Measurements from ENCODE around the gene PURB.
"Not testable (repeated sequence)": the region's sequence is repeated elsewhere in the genome, so short reads cannot be mapped to it uniquely, and the experiment has no call there.

PURB gene

GRCh38 chr7:44885394-44886317 lies at the start of gene PURB:
TSS of gene PURB (minus strand) at chr7:44885530. CDS start at chr7:44885348, 182 bp downstream.
- DNase-seq (ENCODE audit: low read depth in 2 of 2, low spot score in 1 of 2) = peak; percentile 92 to 93

- DNase-seq (ENCODE audit: low read depth in 2 of 2, low spot score in 1 of 2) = no peak
Measured at GRCh38 chr7:44935016-44935415, 49.7 kb upstream of the PURB start.

- DNase-seq (ENCODE audit: low read depth in 2 of 2, low spot score in 1 of 2) = not testable (repeated sequence)
Measured at GRCh38 chr7:44934510-44934909, 49.2 kb upstream of the PURB start.

GRCh38 chr7:44930921-44931320 lies 45.6 kb upstream of the PURB start:
- no peak for DNase-seq (ENCODE audit: low read depth in 2 of 2, low spot score in 1 of 2)

GRCh38 chr7:44922351-44922694 lies 37.0 kb upstream of the PURB start:
- DNase-seq (ENCODE audit: low read depth in 2 of 2, low spot score in 1 of 2) = no peak

GRCh38 chr7:44921607-44922350 lies 36.4 kb upstream of the PURB start:
- peak; percentile 86 to 99 for DNase-seq (ENCODE audit: low read depth in 2 of 2, low spot score in 1 of 2)

GRCh38 chr7:44920119-44920518 lies 34.8 kb upstream of the PURB start:
- DNase-seq (ENCODE audit: low read depth in 2 of 2, low spot score in 1 of 2) = no peak

GRCh38 chr7:44918029-44918428 lies 32.7 kb upstream of the PURB start:
- DNase-seq (ENCODE audit: low read depth in 2 of 2, low spot score in 1 of 2) = no peak

- DNase-seq (ENCODE audit: low read depth in 2 of 2, low spot score in 1 of 2) = no peak
Measured at GRCh38 chr7:44917465-44917864, 32.1 kb upstream of the PURB start.

GRCh38 chr7:44914992-44915607 lies 29.8 kb upstream of the PURB start:
- DNase-seq (ENCODE audit: low read depth in 2 of 2, low spot score in 1 of 2) = peak; percentile 22 to 48

GRCh38 chr7:44912775-44913347 lies 27.5 kb upstream of the PURB start:
- DNase-seq (ENCODE audit: low read depth in 2 of 2, low spot score in 1 of 2) = no peak

- DNase-seq (ENCODE audit: low read depth in 2 of 2, low spot score in 1 of 2) = no peak
Measured at GRCh38 chr7:44911911-44912310, 26.6 kb upstream of the PURB start.

GRCh38 chr7:44909596-44910389 lies 24.5 kb upstream of the PURB start:
- no peak for DNase-seq (ENCODE audit: low read depth in 2 of 2, low spot score in 1 of 2)

GRCh38 chr7:44906965-44907364 lies 21.6 kb upstream of the PURB start:
- no peak for DNase-seq (ENCODE audit: low read depth in 2 of 2, low spot score in 1 of 2)

- DNase-seq (ENCODE audit: low read depth in 2 of 2, low spot score in 1 of 2) = no peak
Measured at GRCh38 chr7:44905002-44905635, 19.8 kb upstream of the PURB start.

GRCh38 chr7:44899443-44899842 lies 14.1 kb upstream of the PURB start:
- DNase-seq (ENCODE audit: low read depth in 2 of 2, low spot score in 1 of 2) = no peak

- DNase-seq (ENCODE audit: low read depth in 2 of 2, low spot score in 1 of 2) = no peak
Measured at GRCh38 chr7:44898039-44898438, 12.7 kb upstream of the PURB start.

- no peak for DNase-seq (ENCODE audit: low read depth in 2 of 2, low spot score in 1 of 2)
Measured at GRCh38 chr7:44897309-44897708, 12.0 kb upstream of the PURB start.

- DNase-seq (ENCODE audit: low read depth in 2 of 2, low spot score in 1 of 2) = no peak
Measured at GRCh38 chr7:44894888-44895580, 9.7 kb upstream of the PURB start.

Measured in stimulated activated CD8-positive, alpha-beta memory T cell treated with anti-CD3 and anti-CD28 coated beads, Interleukin-4, amount 100 ng/mL, for 4 hours (primary cell).